ENCODE data around the gene CREB5.

The CREB5 gene

GRCh38 chr7:28483112-28483511, 70.8 kb downstream of the CREB5 start:
- TF ChIP-seq POLR2AphosphoS5 (IDR thresholded peaks at IDR 0.05; ENCODE audit: low read depth, low read length): no peak
- no peak for TF ChIP-seq REST (IDR thresholded peaks at IDR 0.05; ENCODE audit: insufficient read depth in 1 of 2, low read depth in 2 of 2, low read length in 2 of 2)
- no peak for TF ChIP-seq SIN3A (IDR thresholded peaks at IDR 0.05; ENCODE audit: borderline replicate concordance, insufficient read depth, low read length)
- TF ChIP-seq FOXP2 (optimal IDR thresholded peaks at IDR 0.05; ENCODE audit: borderline replicate concordance, extremely low read depth, extremely low read length, insufficient read depth): no peak
- TF ChIP-seq TAF1 (IDR thresholded peaks at IDR 0.05; ENCODE audit: borderline replicate concordance, insufficient read depth, low read length): no peak

GRCh38 chr7:28483908-28484605, 71.7 kb downstream of the CREB5 start:
- no peak for TF ChIP-seq REST (IDR thresholded peaks at IDR 0.05; ENCODE audit: insufficient read depth in 1 of 2, low read depth in 2 of 2, low read length in 2 of 2)
- TF ChIP-seq TAF1 (IDR thresholded peaks at IDR 0.05; ENCODE audit: borderline replicate concordance, insufficient read depth, low read length): no peak
- TF ChIP-seq SIN3A (IDR thresholded peaks at IDR 0.05; ENCODE audit: borderline replicate concordance, insufficient read depth, low read length): no peak
- no peak for TF ChIP-seq FOXP2 (optimal IDR thresholded peaks at IDR 0.05; ENCODE audit: borderline replicate concordance, extremely low read depth, extremely low read length, insufficient read depth)
- TF ChIP-seq POLR2AphosphoS5 (IDR thresholded peaks at IDR 0.05; ENCODE audit: low read depth, low read length): no peak

- no peak for TF ChIP-seq POLR2AphosphoS5 (IDR thresholded peaks at IDR 0.05; ENCODE audit: low read depth, low read length)
- no peak for TF ChIP-seq REST (IDR thresholded peaks at IDR 0.05; ENCODE audit: insufficient read depth in 1 of 2, low read depth in 2 of 2, low read length in 2 of 2)
- no peak for TF ChIP-seq SIN3A (IDR thresholded peaks at IDR 0.05; ENCODE audit: borderline replicate concordance, insufficient read depth, low read length)
- no peak for TF ChIP-seq FOXP2 (optimal IDR thresholded peaks at IDR 0.05; ENCODE audit: borderline replicate concordance, extremely low read depth, extremely low read length, insufficient read depth)
- TF ChIP-seq TAF1 (IDR thresholded peaks at IDR 0.05; ENCODE audit: borderline replicate concordance, insufficient read depth, low read length): no peak
Observed at GRCh38 chr7:28484606-28484935, 72.3 kb downstream of the CREB5 start.

- TF ChIP-seq REST (IDR thresholded peaks at IDR 0.05; ENCODE audit: insufficient read depth in 1 of 2, low read depth in 2 of 2, low read length in 2 of 2): no peak
- TF ChIP-seq TAF1 (IDR thresholded peaks at IDR 0.05; ENCODE audit: borderline replicate concordance, insufficient read depth, low read length): no peak
- TF ChIP-seq SIN3A (IDR thresholded peaks at IDR 0.05; ENCODE audit: borderline replicate concordance, insufficient read depth, low read length): no peak
- TF ChIP-seq POLR2AphosphoS5 (IDR thresholded peaks at IDR 0.05; ENCODE audit: low read depth, low read length): no peak
- TF ChIP-seq FOXP2 (optimal IDR thresholded peaks at IDR 0.05; ENCODE audit: borderline replicate concordance, extremely low read depth, extremely low read length, insufficient read depth): no peak
Observed at GRCh38 chr7:28487487-28487886, 75.2 kb downstream of the CREB5 start.
